Measurements from ENCODE around the gene EXOSC2. TPM values are rescaled to one million over a fixed set of nuclear protein-coding genes. Genes with fewer than 3 reads are reported as not detected.

Gene EXOSC2
- total and polyA plus RNA-seq, 2 of the 8 experiments (the other 6 are each of a cell fraction or from before 2014, with no cell fraction given): 47.8 to 93.6 TPM

GRCh38 chr9:130739081-130739480, 45.5 kb downstream of the EXOSC2 start:
- DNase-seq (ENCODE audit: low read depth in 1 of 2, low spot score in 2 of 2): no peak
- CTCF ChIA-PET (ENCODE audit: partially characterized antibody): interaction anchor here (0.9 to 1.4 kb wide), 2 partner anchors 13 to 14 kb away, joined by 3 read pairs; no protein-coding TSS in a partner anchor
- FAIRE-seq: no peak

More at GRCh38 chr9:130739081-130739480, 45.5 kb downstream of the EXOSC2 start:
- H3K4me2 ChIP-seq (ENCODE audit: insufficient read depth in 1 of 2, low read depth in 2 of 2, low read length in 2 of 2): no peak overlapping the region
- H4K8ac ChIP-seq (ENCODE audit: extremely low read depth, insufficient read depth, low read length): no peak overlapping the region
- no peak overlapping the region for H3K14ac ChIP-seq (ENCODE audit: insufficient read length)
- H3K36me3 ChIP-seq (ENCODE audit: control insufficient read depth in 2 of 4, insufficient read depth in 4 of 4, low read length in 3 of 4): no peaks in the 10 kb centered on the region
- no peak overlapping the region for H2BK12ac ChIP-seq (ENCODE audit: low read depth, low read length)
- WGBS, 2 experiments (ENCODE audit: extremely low coverage in 1 of 2, insufficient coverage in 1 of 2, insufficient read length in 1 of 2, insufficient replicate concordance in 2 of 2, low coverage in 1 of 2, low lambda C conversion rate in 2 of 2, missing lambda C conversion rate in 1 of 2): 84% methylated on average over 4 of the region's 4 CpGs; no CpG with 5 or more reads in 1 of the 2 experiments
- H2BK5ac ChIP-seq (ENCODE audit: low read depth, low read length): no peak overlapping the region
- no peak overlapping the region for H3K18ac ChIP-seq (ENCODE audit: extremely low read depth, low read length)
- POLR2A ChIA-PET (ENCODE audit: partially characterized antibody): no interaction called here
- H3K23ac ChIP-seq (ENCODE audit: insufficient read length): no peak overlapping the region
- H3K4me1 ChIP-seq (replicated peaks in 1 of 4; ENCODE audit: control insufficient read depth in 3 of 4, insufficient read depth in 4 of 4, low read length in 3 of 4): peaks cover 0 to 2% (median 0%) of the 10 kb centered on the region in 4 experiments; a peak in 1 of 7 replicates
- no peaks in the 10 kb centered on the region for H3K27me3 ChIP-seq (replicated peaks in 1 of 4; ENCODE audit: control insufficient read depth in 3 of 4, extremely low read depth in 1 of 4, insufficient read depth in 3 of 4, low read length in 3 of 4)
- no peak overlapping the region for H2BK15ac ChIP-seq (ENCODE audit: low read length)
- H3K4ac ChIP-seq (replicated peaks; ENCODE audit: insufficient read length, low read depth, low read length): no peak overlapping the region
- H2AFZ ChIP-seq (ENCODE audit: low read length): no peak overlapping the region
- H2BK20ac ChIP-seq (ENCODE audit: low read length): no peak overlapping the region
- no peak for TF ChIP-seq FOSL1 (IDR thresholded peaks at IDR 0.05; ENCODE audit: insufficient read depth, low read depth, low read length)
- TF ChIP-seq TCF12 (IDR thresholded peaks at IDR 0.05; ENCODE audit: low read depth, low read length): no peak
- no peak for TF ChIP-seq SP1 (IDR thresholded peaks at IDR 0.05; ENCODE audit: low read depth, low read length)
- TF ChIP-seq RNF2 (IDR thresholded peaks at IDR 0.05; ENCODE audit: borderline replicate concordance, low read depth, low read length, missing control alignments, poor library complexity, severe bottlenecking): no peak
- TF ChIP-seq TEAD4 (IDR thresholded peaks at IDR 0.05; ENCODE audit: low read depth, low read length): no peak
- TF ChIP-seq SUZ12 (IDR thresholded peaks at IDR 0.05; ENCODE audit: low read length): no peak
- no peak for TF ChIP-seq EGR1 (IDR thresholded peaks at IDR 0.05; ENCODE audit: borderline replicate concordance, low read depth, low read length)
- no peak for TF ChIP-seq KDM1A (IDR thresholded peaks at IDR 0.05; ENCODE audit: borderline replicate concordance, low read length)
- no peak for TF ChIP-seq NANOG (IDR thresholded peaks at IDR 0.05; ENCODE audit: insufficient read depth, low read depth, low read length, poor library complexity, severe bottlenecking)
- no peak for TF ChIP-seq JUN (IDR thresholded peaks at IDR 0.05; ENCODE audit: low read depth, low read length)
- TF ChIP-seq TAF7 (optimal IDR thresholded peaks at IDR 0.05; ENCODE audit: borderline replicate concordance, low read depth, low read length): no peak
- H3K4me3 ChIP-seq (ENCODE audit: extremely low read depth in 1 of 4, insufficient read depth in 2 of 4, low read depth in 3 of 4, low read length in 4 of 4): no peak overlapping the region
- H4K91ac ChIP-seq (replicated peaks; ENCODE audit: insufficient read length, low read length): no peak overlapping the region
- peaks cover 0 to 2% of the 10 kb centered on the region in 2 experiments for H4K20me1 ChIP-seq (replicated peaks in 1 of 2; ENCODE audit: control insufficient read depth in 1 of 2, insufficient read depth in 2 of 2, low read length in 2 of 2)
- H2AK5ac ChIP-seq (ENCODE audit: low read depth, low read length): no peak overlapping the region
- no peak overlapping the region for H4K5ac ChIP-seq (ENCODE audit: insufficient read length, low read depth, low read length)
- no peak overlapping the region for H3K9ac ChIP-seq (replicated peaks in 1 of 4; ENCODE audit: extremely low read depth in 1 of 4, low read depth in 3 of 4, low read length in 3 of 4)
- H3K23me2 ChIP-seq (ENCODE audit: low read depth, low read length): no peaks in the 10 kb centered on the region
- H3K9me3 ChIP-seq (ENCODE audit: insufficient read depth in 2 of 2, low read depth in 1 of 2, low read length in 1 of 2): no peaks in the 10 kb centered on the region
- H3K79me2 ChIP-seq (ENCODE audit: control insufficient read depth in 1 of 2, insufficient read depth in 2 of 2, low read length in 2 of 2): peaks cover 4 to 63% of the 10 kb centered on the region in 2 experiments
- peaks cover 10% of the 10 kb centered on the region for H3K79me1 ChIP-seq (ENCODE audit: low read depth, low read length)
- H2BK120ac ChIP-seq (replicated peaks; ENCODE audit: low read depth, low read length): no peak overlapping the region
- no peak overlapping the region for H3K27ac ChIP-seq (ENCODE audit: low read depth, low read length)
- H3K56ac ChIP-seq (replicated peaks; ENCODE audit: insufficient read length, low read depth, low read length): no peak overlapping the region

All from H1 (cell line).